ENCODE results near the gene DCC. TPM values are rescaled to one million over a fixed set of nuclear protein-coding genes. Genes with fewer than 3 reads are reported as not detected.

Gene DCC
- total RNA-seq, 1 experiment from 2014 or later: not detected

- CTCF ChIA-PET: no interaction called here
- Histone ChIP-seq H3K27me3 (ENCODE audit: insufficient read depth, low read length) (no peaks in the 10 kb centered on the region), H3K9me2 (ENCODE audit: insufficient read depth) (no peaks in the 10 kb centered on the region), H3K79me2 (ENCODE audit: insufficient read depth, low read length) (no peaks in the 10 kb centered on the region), H4K20me1 (ENCODE audit: insufficient read depth) (no peaks in the 10 kb centered on the region), H3K36me3 (ENCODE audit: control insufficient read depth in 1 of 2, insufficient read depth in 2 of 2, low read length in 2 of 2) (no peaks in the 10 kb centered on the region), H3K4me3 (replicated peaks in 1 of 2; ENCODE audit: low read depth in 1 of 2, low read length in 2 of 2) (no peak overlapping the region), H3K4me2 (ENCODE audit: low read length) (no peak overlapping the region), H3K9ac (ENCODE audit: low read length) (no peak overlapping the region), H3K9me3 (ENCODE audit: control insufficient read depth in 1 of 2, insufficient read depth in 1 of 2, low read depth in 1 of 2, low read length in 2 of 2) (peaks cover 9 to 22% of the 10 kb centered on the region in 2 experiments; a peak in 2 of 4 replicates), H3K27ac (ENCODE audit: low read depth, low read length) (no peak overlapping the region), H2AFZ (ENCODE audit: low read depth, low read length, poor library complexity, severe bottlenecking) (no peak overlapping the region), H3K4me1 (ENCODE audit: control insufficient read depth in 1 of 2, insufficient read depth in 2 of 2, low read length in 2 of 2) (no peaks in the 10 kb centered on the region)
- POLR2A ChIA-PET: no interaction called here
- DNase-seq (ENCODE audit: low read depth, low spot score) (no peak), ATAC-seq (no peak)
- intact Hi-C loops (cut with micrococcal nuclease): no loop called here
- RAD21 ChIA-PET (ENCODE audit: low non-redundant PET in 1 of 2, low total read pairs in 2 of 2, uncharacterized antibody in 2 of 2, unreplicated experiment in 2 of 2): no interaction called here
- TF ChIP-seq POLR2A (IDR thresholded peaks at IDR 0.05; ENCODE audit: borderline replicate concordance, extremely low read depth, insufficient read depth, insufficient read length): no peak
- no TSS peak for BruUV-seq (replicated peaks)
Measured at GRCh38 chr18:52489396-52490306, 149.7 kb downstream of the DCC start.

GRCh38 chr18:52496426-52496825 is 156.4 kb downstream of the DCC start:
- Histone ChIP-seq H2AFZ (ENCODE audit: low read depth, low read length, poor library complexity, severe bottlenecking) (no peak overlapping the region), H4K20me1 (ENCODE audit: insufficient read depth) (no peaks in the 10 kb centered on the region), H3K4me1 (ENCODE audit: control insufficient read depth in 1 of 2, insufficient read depth in 2 of 2, low read length in 2 of 2) (no peaks in the 10 kb centered on the region), H3K36me3 (ENCODE audit: control insufficient read depth in 1 of 2, insufficient read depth in 2 of 2, low read length in 2 of 2) (no peaks in the 10 kb centered on the region), H3K9me3 (ENCODE audit: control insufficient read depth in 1 of 2, insufficient read depth in 1 of 2, low read depth in 1 of 2, low read length in 2 of 2) (peaks cover 12 to 26% of the 10 kb centered on the region in 2 experiments; a peak in 2 of 4 replicates), H3K4me2 (ENCODE audit: low read length) (no peak overlapping the region), H3K9ac (ENCODE audit: low read length) (no peak overlapping the region), H3K27me3 (ENCODE audit: insufficient read depth, low read length) (no peaks in the 10 kb centered on the region), H3K4me3 (replicated peaks in 1 of 2; ENCODE audit: low read depth in 1 of 2, low read length in 2 of 2) (no peak overlapping the region), H3K79me2 (ENCODE audit: insufficient read depth, low read length) (no peaks in the 10 kb centered on the region), H3K9me2 (ENCODE audit: insufficient read depth) (no peaks in the 10 kb centered on the region), H3K27ac (ENCODE audit: low read depth, low read length) (no peak overlapping the region)
- TF ChIP-seq ATF3 (IDR thresholded peaks at IDR 0.05): no peak
- TF ChIP-seq EGR1 (IDR thresholded peaks at IDR 0.05; ENCODE audit: low read depth): no peak
- TF ChIP-seq CBX3 (IDR thresholded peaks at IDR 0.05; ENCODE audit: low read depth): no peak
- TF ChIP-seq EZH2 (IDR thresholded peaks at IDR 0.05): no peak
- TF ChIP-seq SIN3A (IDR thresholded peaks at IDR 0.05; ENCODE audit: low read depth): no peak
- no peak for TF ChIP-seq CTCF (IDR thresholded peaks at IDR 0.05 in 2 of 3, conservative IDR thresholded peaks at IDR 0.05 in 1 of 3; ENCODE audit: borderline replicate concordance in 1 of 3, insufficient read depth in 1 of 3, low read depth in 2 of 3, low read length in 2 of 3)
- TF ChIP-seq FOSL1 (IDR thresholded peaks at IDR 0.05; ENCODE audit: low read depth): no peak
- TF ChIP-seq YY1 (IDR thresholded peaks at IDR 0.05; ENCODE audit: extremely low read depth, insufficient replicate concordance, low read depth, low read length): no peak
- ATAC-seq (no peak), DNase-seq (ENCODE audit: low read depth, low spot score) (no peak)
- ChIA-PET CTCF (no interaction called here), POLR2A (no interaction called here), RAD21 (ENCODE audit: low non-redundant PET in 1 of 2, low total read pairs in 2 of 2, uncharacterized antibody in 2 of 2, unreplicated experiment in 2 of 2) (no interaction called here)
- intact Hi-C loops (cut with micrococcal nuclease): no loop called here
- BruUV-seq (replicated peaks): no TSS peak

Measured in HCT116 (cell line).